Activated CD4-positive, alpha-beta T cell treated with anti-CD3 and anti-CD28 coated beads, Interleukin-2, amount 50 U/mL, for 24 hours (primary cell): ENCODE measurements around the gene FBXO36.
"Not testable (repeated sequence)": the region's sequence is repeated elsewhere in the genome, so short reads cannot be mapped to it uniquely, and the experiment has no call there.

Experiments used
- DNase-seq, 2 donors: peaks; one replicate each; pipeline ENCODE4 v3.0.0-alpha.2; 2020; ENCODE audit warnings: low read depth in 1 of 2, low spot score in 1 of 2

FBXO36 gene

GRCh38 chr2:229922449-229923386, at the start of gene FBXO36:
FBXO36 (plus strand) TSS chr2:229922503; CDS start chr2:229922514, 11 bp downstream.
- DNase-seq, result peak in 1 of 2 donors; percentile 84

GRCh38 chr2:229873123-229873581, 49.2 kb upstream of the FBXO36 start:
- DNase-seq, result no peak

- no peak for DNase-seq
Measured at GRCh38 chr2:229874647-229875046, 47.7 kb upstream of the FBXO36 start.

- no peak for DNase-seq
Measured at GRCh38 chr2:229875549-229875948, 46.8 kb upstream of the FBXO36 start.

GRCh38 chr2:229879191-229879950, 42.9 kb upstream of the FBXO36 start:
- no peak for DNase-seq

- DNase-seq, result no peak
Measured at GRCh38 chr2:229880892-229881586, 41.3 kb upstream of the FBXO36 start.

- DNase-seq, result no peak
Measured at GRCh38 chr2:229882583-229882982, 39.7 kb upstream of the FBXO36 start.

- DNase-seq, result no peak
Measured at GRCh38 chr2:229884775-229885699, 37.3 kb upstream of the FBXO36 start.

- no peak for DNase-seq
Measured at GRCh38 chr2:229887441-229887840, 34.9 kb upstream of the FBXO36 start.

GRCh38 chr2:229888031-229888430, 34.3 kb upstream of the FBXO36 start:
- DNase-seq, result no peak

GRCh38 chr2:229889023-229889422, 33.3 kb upstream of the FBXO36 start:
- DNase-seq, result no peak

GRCh38 chr2:229896857-229897256, 25.4 kb upstream of the FBXO36 start:
- no peak for DNase-seq

GRCh38 chr2:229899604-229900003, 22.7 kb upstream of the FBXO36 start:
- no peak for DNase-seq

- DNase-seq, result no peak
Measured at GRCh38 chr2:229900012-229900411, 22.3 kb upstream of the FBXO36 start.

GRCh38 chr2:229900514-229900913, 21.8 kb upstream of the FBXO36 start:
- DNase-seq, result not testable (repeated sequence)

- no peak for DNase-seq
Measured at GRCh38 chr2:229901819-229902218, 20.5 kb upstream of the FBXO36 start.

GRCh38 chr2:229903037-229903436, 19.3 kb upstream of the FBXO36 start:
- DNase-seq, result no peak

GRCh38 chr2:229905601-229906000, 16.7 kb upstream of the FBXO36 start:
- no peak for DNase-seq

- no peak for DNase-seq
Measured at GRCh38 chr2:229909090-229909489, 13.2 kb upstream of the FBXO36 start.

GRCh38 chr2:229910147-229910831, 12.0 kb upstream of the FBXO36 start:
- DNase-seq, result no peak
